T follicular helper cell (primary cell): Measurements from ENCODE around the gene TRMT10B.
"Not testable (repeated sequence)": the region's sequence is repeated elsewhere in the genome, so short reads cannot be mapped to it uniquely, and the experiment has no call there.

Experiments
- DNase-seq: peaks from one replicate; pipeline ENCODE4 v3.0.0-alpha.2; 2020; ENCODE audit warnings: low read depth

Gene TRMT10B

GRCh38 chr9:37800631-37801286 is 47.2 kb downstream of the TRMT10B start, which contains the start of gene DCAF10:
DCAF10 (plus strand) TSS chr9:37800797; CDS start chr9:37800867, 70 bp downstream.
- DNase-seq, result peak; percentile 80

- no peak for DNase-seq
Measured at GRCh38 chr9:37801287-37801850, 47.8 kb downstream of the TRMT10B start.

DNA sequence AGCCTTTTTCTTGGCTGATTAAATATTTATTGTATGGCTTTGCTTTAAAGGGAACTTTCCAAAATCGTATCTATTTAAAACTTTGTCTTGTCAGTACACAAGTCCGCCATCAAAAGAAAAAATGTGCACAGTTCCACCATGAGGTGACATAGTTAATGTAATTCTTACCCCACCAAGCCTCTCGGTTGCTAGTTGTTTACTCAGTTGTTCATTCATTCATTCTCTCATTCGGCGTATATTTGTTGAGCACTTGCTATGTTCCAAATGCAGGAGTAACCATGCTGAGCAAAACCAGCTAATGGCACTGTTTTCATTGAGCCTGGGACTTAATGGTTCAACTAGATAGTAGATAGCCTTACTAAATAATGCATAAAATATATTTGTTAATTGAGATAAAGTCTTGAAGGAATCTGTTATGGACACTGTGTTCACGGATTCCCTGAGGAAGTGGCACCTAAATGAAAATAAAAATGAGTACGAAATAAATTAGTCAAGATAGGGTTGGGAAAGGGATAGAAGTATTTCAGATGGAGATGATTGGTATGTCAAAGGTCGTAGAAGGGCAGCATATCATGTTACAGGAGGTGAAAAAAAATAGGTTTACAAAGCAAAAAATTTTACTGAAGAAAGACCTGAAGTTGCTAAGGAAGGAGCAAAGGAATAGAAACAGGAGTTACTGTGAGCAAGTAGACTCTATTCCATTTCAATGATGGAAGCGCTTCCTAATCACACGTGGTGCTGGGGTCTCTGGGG is 48.5 kb downstream of the TRMT10B start:
- no peak for DNase-seq

DNA sequence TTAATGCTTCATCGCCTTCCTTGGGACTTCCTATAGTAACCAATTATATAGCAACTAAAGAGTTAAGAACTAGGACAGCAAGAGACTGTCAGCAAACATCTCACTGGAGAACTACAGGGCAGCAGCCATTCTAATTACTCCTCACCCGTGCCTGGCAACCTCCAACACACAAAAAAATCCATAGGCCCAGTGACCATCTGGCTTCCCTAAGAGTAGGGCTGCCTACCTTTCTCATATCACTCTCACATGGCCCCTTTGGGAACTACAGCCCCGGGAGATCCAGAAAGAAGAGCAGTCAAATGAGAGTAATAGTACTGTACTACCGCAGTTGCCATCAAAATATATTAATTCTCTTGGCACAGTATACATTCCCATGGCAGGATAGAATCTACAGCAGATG is 52.7 kb downstream of the TRMT10B start:
- no peak for DNase-seq

DNA sequence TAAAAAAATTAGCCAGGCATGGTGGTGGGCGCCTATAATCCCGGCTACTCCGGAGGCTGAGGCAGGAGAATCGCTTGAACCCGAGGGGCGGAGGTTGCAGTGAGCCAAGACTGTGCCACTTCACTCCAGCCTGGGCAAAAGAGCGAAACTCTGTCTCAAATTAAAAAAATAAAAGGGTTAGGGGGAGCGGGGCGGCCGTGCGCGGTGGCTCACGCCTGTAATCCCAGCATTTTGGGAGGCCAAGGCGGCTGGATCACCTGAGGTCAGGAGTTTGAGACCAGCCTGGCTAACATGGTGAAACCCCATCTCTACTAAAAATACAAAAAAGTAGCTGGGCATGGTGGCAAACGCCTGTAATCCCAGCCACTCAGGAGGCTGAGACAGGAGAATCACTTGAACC is 56.1 kb downstream of the TRMT10B start:
- DNase-seq, result not testable (repeated sequence)

DNA sequence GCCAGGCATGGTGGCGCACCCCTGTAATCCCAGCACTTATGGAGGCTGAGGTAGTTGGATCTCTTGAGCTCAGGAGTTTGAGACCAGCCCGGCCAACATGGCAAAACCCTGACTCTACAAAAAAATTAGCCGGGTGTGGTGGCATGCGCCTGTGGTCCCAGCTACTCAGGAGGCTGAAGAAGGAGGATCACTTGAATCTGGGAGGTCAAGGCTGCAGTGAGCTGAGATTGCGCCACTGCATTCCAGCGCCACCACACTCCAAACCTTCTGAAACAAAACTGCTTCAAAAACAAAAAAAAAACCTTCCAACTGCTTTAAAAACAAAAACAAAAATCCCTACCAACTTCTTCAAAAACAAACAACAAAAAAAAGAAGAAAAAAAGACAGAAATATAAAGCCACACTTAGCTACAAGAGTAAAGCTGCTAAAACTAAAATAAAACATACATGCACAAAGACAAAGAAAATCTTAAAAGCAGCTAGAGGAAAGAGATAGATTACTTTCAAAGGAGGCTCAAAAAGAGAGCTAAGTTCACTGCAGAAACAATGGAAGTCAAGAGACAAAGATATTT is 58.4 kb downstream of the TRMT10B start:
- no peak for DNase-seq

- no peak for DNase-seq
Measured at GRCh38 chr9:37812773-37813379, 59.3 kb downstream of the TRMT10B start.

DNA sequence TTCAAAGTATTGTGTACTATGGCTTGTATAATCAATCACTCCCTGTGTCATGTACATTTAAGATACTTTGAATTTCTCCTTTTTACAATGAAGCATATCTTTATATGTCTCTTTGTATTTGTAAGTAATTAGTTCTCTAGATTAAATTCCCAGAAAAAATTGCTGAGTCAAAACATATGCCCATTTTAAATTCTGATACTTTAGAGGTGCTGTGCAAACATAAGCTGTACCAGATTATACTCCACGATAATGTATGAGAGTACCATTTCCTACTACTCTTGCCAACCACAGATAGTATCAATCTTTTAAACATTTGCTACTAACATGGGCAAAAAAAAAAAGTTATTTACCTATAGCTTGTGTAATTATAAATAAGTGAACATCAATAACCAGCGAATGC is 65.2 kb downstream of the TRMT10B start:
- DNase-seq, result no peak

DNA sequence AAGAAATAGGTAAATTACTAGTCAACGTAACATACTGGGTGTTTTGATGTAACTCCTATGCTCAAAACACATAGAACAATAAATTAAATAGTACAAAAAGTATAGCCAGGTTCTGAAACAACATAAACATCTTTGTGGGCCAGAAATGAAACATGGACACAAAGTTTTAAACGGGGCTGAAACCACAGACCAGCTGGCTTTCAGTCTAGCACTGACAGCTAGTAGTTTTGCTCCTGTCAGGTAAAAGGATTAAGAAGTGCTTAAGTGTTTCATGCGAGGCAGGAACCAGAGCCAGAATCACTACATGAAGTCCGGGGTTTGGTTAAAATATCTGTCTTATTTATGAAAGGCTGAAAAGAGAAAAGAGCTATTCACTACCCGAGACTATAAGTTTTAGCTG is 66.5 kb downstream of the TRMT10B start:
- no peak for DNase-seq

DNA sequence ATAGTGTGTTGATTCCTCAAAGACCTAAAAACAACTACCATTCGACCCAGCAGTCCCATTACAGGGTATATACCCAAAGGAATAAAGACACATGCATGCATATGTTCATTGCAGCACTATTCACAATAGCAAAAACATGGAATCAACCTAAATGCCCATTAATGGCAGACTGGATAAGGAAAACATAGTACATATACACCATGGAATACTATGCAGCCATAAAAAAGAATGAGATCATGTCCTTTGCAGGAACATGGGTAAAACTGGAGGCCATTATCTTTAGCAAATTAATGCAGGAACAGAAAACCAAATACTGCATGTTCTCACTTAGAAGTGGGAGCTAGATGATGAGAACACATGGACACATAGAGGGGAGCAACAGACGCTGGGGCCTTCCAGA is 71.6 kb downstream of the TRMT10B start:
- not testable (repeated sequence) for DNase-seq

DNA sequence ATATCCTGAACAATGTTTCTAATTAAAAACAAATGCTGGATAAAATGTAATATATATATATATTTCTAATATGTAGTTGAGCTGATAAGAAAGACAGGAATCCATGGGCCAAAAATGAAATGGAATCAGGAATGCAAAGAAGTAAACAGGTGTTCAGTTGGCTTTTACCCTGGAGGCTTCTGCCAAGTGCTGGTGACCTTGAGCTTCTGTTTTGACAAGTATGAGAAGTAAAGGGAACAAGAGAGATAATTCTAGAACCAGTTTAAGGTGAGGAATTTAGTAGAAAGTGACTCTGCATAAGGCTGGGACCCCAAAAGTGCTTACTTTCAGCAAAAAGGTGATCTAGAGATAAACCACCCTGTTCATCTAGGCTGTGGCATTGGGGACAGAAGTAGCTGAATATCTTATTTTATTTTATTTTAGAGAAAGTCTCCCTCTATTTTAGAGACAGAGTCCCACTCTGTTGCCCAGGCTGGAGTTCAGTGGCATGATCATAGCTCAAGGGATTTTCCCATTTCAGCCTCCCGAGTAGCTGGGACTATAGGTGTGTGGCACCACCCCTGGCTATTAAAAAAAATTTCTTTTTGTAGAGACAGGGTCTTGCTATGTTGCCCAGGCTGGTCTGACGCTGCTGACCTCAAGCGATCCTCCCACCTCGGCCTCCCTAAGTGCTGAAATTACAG is 74.0 kb downstream of the TRMT10B start:
- DNase-seq, result no peak
